Measurements from ENCODE around the gene IL13.
"Not testable (repeated sequence)": the region's sequence is repeated elsewhere in the genome, so short reads cannot be mapped to it uniquely, and the experiment has no call there.

IL13 gene

DNA sequence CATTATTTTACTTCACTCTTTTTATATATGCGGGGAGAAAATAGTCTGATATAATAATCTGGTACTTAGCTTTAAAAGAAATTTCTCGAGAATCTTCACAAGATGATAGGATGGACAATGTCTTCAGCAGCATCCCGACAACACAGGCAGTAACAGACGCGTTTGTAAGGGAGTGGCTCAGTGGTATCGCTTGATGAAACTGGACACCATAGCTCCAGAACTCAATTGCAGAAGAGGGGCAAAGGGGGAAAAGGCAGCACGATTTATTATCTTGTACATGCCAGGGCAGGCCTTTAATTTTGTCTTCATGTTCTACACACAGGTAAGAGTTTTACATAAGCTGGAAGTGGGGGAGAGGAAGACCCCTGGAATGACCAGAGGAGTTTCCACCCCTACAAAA is 31.5 kb downstream of the IL13 start:
- in situ Hi-C loops (cut with HindIII; ENCODE audit: low pct_unique_long_range_greater_than_20kb, low sequenced_read_pairs): no loop called here
- DNase-seq (ENCODE audit: low read depth in 1 of 2, low spot score in 1 of 2): no peak
- TF ChIP-seq JUND (IDR thresholded peaks at IDR 0.05; ENCODE audit: low read depth): no peak

DNA sequence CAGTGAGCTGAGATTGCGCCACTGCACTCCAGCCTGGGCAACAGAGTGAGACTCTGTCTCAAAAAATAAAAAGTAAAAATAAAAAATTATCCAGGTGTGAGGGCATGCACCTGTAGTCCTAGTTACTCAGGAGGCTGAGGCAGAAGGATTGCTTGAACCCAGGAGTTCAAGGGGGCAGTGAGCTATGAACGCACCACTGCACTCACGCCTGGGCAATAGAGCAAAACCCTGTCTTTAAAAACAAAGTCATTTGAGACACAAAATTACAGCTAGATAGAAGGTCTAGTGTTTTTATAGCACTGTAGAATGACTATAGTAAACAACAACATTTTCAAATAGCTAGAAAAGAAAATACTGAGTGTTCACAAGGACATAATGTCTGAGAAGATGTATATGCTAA is 32.2 kb downstream of the IL13 start:
- TF ChIP-seq JUND (IDR thresholded peaks at IDR 0.05; ENCODE audit: low read depth): no peak
- in situ Hi-C loops (cut with HindIII; ENCODE audit: low pct_unique_long_range_greater_than_20kb, low sequenced_read_pairs): no loop called here
- no peak for DNase-seq (ENCODE audit: low read depth in 1 of 2, low spot score in 1 of 2)

DNA sequence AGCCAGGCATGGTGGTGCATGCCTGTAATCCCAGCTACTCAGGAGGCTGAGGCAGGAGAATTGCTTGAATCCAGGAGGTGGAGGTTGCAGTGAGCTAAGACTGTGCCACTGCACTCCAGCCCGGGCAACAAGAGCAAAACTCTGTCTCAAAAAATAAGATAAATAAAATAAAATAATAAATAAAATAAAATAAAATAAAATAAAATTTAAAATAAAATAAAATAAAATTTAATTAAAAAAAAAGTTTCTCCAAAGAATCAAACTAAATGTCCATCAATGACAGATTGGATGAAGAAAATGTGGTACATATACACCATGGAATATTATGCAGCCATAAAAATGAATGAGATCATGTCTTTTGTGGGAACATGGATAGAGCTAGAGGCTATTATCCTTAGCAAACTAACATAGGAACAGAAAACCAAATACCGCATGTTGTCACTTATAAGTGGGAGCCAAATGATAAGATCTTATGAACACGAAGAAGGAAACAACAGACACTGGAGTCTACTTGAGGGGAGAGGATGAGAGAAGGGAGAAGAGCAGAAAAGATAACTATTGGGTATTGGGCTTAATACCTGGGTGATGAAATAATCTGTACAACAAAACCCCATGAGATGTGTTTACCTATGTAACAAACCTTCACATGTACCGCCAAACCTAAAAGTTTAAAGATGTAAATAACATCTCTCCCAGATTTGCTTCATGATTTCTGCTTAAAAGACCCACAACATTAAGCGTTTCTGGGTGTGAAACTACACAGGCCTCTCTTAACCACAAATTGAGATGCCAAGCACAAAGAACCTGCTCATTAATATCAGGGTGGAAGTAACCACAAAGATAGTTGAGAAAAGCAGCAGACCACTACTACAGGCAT is 34.0 kb downstream of the IL13 start:
- in situ Hi-C loops (cut with HindIII; ENCODE audit: low pct_unique_long_range_greater_than_20kb, low sequenced_read_pairs); DNase-seq (ENCODE audit: low read depth in 1 of 2, low spot score in 1 of 2): not testable (repeated sequence)

- in situ Hi-C loops (cut with HindIII; ENCODE audit: low pct_unique_long_range_greater_than_20kb, low sequenced_read_pairs): no loop called here
- DNase-seq (ENCODE audit: low read depth in 1 of 2, low spot score in 1 of 2): no peak
- no peak for TF ChIP-seq JUND (IDR thresholded peaks at IDR 0.05; ENCODE audit: low read depth)
Observed at GRCh38 chr5:132692632-132692967, 34.6 kb downstream of the IL13 start.

DNA sequence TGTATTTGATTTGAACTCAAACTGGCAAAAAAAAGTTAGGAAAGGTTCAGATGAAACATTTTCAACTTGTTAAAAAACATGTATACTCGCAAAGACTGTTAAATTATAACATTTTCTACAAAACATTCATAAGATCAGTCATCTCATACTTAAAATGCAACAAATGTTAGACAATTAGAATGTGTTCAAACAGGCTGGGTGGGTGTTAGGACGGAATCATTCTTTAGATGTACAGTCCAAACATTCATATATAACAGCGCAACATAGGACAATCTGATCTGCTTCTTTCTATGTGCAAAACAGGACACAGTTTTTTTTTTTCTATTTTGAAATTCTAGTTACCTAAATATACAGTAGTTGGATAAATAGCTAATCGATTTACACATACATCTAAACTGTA is 38.0 kb downstream of the IL13 start:
- no peak for DNase-seq (ENCODE audit: low read depth in 1 of 2, low spot score in 1 of 2)
- TF ChIP-seq JUND (IDR thresholded peaks at IDR 0.05; ENCODE audit: low read depth): no peak
- in situ Hi-C loops (cut with HindIII; ENCODE audit: low pct_unique_long_range_greater_than_20kb, low sequenced_read_pairs): no loop called here

DNA sequence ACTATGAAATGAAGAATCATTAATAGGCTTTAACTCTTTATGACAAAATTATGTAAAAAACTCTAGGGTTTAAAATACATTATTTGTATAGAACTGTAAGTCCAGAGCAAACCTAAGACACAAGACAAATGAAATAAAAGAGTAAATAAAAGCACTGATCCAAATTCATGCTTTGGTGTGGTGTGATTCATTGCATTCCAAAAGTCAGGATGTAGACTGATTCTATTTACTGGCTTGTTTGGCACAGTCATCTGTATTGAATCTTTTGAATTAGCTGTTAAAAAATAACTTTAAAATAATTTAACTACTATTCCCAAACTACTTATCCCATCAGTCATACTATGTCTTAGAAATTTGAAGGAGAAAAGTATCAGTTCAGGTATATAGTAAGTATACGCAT is 46.9 kb downstream of the IL13 start:
- DNase-seq (ENCODE audit: low read depth in 1 of 2, low spot score in 1 of 2): no peak
- no peak for TF ChIP-seq JUND (IDR thresholded peaks at IDR 0.05; ENCODE audit: low read depth)
- in situ Hi-C loops (cut with HindIII; ENCODE audit: low pct_unique_long_range_greater_than_20kb, low sequenced_read_pairs): no loop called here

DNA sequence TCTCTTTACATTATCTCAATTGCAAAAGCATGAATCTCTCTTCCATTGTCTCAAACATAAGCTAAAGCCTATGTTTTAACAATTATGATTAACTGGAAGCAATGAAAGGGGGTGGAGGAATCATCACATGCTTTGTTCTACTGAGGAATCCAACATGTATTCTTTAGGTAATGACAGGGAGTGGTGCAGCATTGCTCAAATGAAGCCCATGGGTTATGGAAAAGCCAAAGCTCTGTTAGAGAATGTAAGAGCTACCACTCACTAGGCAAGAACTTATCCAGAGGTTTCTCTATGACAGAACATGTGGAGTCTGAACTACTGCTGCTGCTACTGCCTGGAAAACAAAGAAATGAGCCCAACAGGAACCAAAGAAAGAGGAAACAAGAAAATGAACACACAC is 50.7 kb downstream of the IL13 start:
- in situ Hi-C loops (cut with HindIII; ENCODE audit: low pct_unique_long_range_greater_than_20kb, low sequenced_read_pairs): no loop called here
- no peak for TF ChIP-seq JUND (IDR thresholded peaks at IDR 0.05; ENCODE audit: low read depth)
- no peak for DNase-seq (ENCODE audit: low read depth in 1 of 2, low spot score in 1 of 2)
